ENCODE measurements around the gene BRINP1. TPM values are rescaled to one million over a fixed set of nuclear protein-coding genes. Genes with fewer than 3 reads are reported as not detected.

Gene BRINP1, protein sequence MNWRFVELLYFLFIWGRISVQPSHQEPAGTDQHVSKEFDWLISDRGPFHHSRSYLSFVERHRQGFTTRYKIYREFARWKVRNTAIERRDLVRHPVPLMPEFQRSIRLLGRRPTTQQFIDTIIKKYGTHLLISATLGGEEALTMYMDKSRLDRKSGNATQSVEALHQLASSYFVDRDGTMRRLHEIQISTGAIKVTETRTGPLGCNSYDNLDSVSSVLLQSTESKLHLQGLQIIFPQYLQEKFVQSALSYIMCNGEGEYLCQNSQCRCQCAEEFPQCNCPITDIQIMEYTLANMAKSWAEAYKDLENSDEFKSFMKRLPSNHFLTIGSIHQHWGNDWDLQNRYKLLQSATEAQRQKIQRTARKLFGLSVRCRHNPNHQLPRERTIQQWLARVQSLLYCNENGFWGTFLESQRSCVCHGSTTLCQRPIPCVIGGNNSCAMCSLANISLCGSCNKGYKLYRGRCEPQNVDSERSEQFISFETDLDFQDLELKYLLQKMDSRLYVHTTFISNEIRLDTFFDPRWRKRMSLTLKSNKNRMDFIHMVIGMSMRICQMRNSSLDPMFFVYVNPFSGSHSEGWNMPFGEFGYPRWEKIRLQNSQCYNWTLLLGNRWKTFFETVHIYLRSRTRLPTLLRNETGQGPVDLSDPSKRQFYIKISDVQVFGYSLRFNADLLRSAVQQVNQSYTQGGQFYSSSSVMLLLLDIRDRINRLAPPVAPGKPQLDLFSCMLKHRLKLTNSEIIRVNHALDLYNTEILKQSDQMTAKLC
- polyA plus RNA-seq (ENCODE audit: insufficient read length): 0.12 TPM

DNA sequence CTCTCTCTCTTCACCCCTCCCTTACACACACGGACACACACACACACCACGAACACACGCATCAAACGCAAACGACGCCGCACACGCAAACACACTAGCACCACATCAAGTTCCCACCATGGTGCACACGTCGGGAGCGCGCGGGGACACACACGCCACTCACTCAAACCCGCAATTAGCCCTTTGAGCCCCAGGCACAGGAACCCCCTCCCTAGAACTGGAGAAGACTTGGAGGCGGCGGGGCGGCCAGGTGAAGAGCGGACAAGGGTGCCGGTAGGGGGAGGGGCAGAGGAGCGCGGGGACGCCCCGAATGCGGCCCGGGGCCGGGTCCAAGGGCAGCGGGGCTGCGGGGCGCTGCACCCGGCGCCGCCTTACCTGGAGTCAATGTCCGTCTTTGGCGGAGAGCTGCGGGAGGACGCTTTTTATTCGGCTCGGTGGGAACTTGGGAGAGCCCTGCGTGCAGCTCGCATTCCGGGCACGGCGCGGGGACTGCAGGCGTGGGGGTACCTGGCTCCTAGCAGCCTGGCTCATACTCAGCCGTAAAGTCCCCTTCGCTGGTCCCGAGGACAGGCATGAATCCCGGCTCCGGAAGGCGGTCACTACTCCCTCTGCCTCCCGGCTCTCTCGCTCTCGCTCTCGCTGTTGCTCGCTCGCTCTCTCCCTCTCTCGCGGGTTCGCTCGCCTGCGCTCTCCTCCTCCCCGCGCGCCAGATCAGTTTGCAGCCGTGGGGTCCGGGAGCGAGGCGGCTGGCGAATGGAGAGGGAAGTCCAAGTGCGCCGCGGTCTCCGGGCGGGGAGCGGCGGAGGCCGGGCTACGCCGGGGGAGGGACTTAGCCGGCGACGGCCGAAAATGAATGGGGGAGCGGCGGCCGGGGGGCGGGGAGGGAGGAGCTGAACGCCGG is at the start of gene BRINP1:
Gene BRINP1 (minus strand): TSS at position 755 of the 901 bp plus-strand sequence. CDS start 56,080 bp downstream, outside the sequence.
- DNase-seq: peak; percentile 4

DNA sequence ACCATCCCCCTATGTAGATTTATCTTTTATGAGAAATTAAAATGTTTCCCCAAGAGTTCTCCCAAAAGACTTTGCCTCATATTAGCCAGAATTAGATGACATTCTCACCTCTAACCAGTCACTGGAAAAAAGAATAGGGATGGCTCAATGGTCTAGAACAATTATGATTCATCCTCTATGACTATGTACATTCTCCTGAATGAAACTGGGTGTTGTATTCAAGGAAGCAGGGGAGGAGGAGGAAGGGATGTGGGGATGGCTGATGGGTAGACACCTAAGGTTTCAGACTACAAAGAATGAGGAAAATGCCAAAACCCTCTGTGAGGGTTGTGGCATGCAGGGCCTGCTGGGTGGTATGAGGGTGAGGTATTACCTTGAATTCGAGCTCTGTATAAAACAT is 49.5 kb upstream of the BRINP1 start:
- no peak for DNase-seq

DNA sequence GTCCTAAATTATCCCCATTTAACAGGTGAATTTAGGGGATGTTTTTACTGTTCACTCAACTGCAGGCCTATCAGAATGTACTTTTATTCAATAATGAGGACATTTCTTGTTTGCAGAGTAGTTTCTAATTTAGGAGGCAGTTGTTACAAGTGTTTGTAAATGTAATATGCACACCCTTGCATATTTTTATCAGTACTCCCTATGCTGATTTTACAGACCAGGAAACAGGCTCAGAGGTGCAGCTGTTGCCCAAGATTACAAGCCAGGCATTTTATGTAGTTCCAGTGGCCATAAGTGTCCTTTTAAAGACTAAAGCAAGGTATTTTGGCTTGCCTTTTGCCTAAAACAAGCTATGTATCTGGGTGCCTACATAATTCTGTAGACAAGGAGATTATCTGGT is 47.6 kb upstream of the BRINP1 start:
- DNase-seq: no peak

DNA sequence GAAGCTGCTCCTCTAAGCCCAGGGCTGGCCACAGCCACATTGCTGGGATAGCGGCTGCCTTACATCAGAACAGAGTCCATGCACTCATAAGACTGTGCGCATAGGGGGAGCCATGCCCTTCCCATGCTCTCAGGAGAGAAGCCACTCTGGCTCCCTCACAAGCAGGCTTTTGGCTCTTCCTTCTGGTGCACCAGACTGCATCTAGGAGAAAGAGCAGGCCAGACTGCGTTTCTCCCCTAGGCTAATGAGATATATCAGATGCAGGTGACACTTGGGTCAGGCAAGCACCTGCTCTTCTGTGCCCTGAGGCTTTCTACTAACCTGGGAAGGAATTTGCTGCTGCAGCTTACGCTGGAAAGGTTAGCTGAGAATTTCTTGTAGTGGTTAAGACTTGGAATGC is 43.2 kb upstream of the BRINP1 start:
- no peak for DNase-seq

DNA sequence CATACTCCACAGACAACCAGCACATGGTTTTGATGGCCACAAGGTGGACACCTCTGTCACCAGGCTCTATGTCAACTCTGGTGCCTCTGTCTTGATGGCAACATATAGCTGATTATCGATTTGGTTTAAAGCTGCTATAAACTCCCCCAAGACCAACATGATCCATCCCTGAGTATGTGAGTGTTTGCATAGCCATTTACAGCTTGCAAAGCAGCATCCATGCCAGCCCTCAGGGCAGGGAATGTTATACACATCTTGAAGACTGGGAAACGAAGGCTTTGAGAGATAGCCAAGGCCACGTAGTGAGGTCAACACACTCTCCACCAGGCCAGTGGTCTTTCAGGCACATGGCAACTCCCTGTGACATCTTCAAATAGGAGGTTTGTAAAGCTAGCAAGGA is 40.3 kb upstream of the BRINP1 start:
- no peak for DNase-seq

DNA sequence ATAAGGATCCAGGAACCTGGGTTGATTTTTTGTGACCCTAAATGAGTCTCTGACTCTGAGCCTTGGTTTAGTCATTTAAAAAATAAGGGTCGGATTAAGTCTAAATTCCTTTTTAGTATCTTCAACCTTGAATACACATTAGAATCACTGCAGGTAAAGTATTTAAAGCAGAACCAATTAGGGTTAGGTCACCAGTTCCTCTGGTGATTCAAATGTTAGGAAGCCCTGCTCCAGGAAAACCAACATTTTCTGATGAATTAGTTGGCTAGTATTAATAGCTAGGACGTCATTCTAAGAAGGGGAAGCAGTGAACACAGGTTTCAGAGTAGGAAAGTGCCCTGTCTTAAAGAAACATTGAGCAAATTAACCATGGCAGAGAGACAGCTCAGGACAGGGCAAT is 31.4 kb upstream of the BRINP1 start:
- DNase-seq: no peak

DNA sequence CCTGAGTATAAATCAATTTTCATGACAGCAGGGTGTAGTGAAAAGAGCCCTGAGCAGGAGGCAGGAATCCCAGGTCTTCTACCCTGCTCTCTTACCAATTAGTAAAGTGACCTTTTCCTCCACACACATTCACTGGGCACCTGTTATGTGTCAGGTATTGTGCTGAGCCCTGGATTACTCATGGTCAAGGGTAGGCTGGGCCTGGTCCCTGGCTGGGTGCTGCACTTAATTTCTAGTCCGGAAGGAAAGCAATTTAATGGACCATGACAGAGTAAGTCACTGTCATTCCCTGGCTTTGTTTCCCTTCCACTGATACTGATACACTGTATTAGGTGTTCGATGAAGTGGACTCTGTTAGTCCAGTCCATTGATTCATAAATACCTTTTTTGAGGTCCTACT is 29.1 kb upstream of the BRINP1 start:
- DNase-seq: no peak

DNA sequence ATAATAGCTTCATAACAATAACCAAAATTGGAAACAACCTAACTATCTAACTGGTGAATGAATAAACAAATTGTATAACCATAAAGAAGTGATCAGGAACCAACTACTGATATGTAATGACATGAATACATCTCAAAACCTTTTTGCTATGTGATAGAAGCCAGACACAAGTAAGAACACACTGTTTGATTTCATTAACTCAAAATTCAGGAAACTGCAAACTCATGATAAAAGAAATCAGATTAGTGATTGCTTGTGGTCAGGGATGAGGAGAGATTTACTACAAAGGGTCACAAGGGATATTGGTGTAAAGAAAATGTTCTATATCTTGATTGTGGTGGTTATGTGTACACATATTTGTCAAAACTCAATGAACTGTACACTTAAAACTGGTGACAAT is 22.6 kb upstream of the BRINP1 start:
- DNase-seq: no peak

DNA sequence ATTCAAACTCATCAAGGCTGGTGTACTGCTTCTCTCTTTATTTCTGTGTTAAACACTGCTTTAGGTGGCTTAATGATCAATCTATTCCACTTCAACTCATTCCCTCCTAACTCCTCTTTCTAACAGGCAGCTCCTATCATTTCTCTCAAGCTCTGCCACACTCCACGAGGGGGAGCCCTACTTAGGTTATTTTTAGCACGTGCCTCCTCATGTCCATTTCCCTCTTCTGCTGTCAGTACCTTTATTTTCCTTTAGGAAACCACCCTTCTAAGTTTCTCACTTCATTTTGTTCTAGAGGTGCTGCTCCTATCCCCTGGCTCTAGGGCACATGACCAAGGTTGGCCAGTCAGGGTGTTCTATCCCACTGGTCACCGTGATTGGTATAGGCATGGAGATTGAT is 6.7 kb upstream of the BRINP1 start:
- DNase-seq: no peak

DNA sequence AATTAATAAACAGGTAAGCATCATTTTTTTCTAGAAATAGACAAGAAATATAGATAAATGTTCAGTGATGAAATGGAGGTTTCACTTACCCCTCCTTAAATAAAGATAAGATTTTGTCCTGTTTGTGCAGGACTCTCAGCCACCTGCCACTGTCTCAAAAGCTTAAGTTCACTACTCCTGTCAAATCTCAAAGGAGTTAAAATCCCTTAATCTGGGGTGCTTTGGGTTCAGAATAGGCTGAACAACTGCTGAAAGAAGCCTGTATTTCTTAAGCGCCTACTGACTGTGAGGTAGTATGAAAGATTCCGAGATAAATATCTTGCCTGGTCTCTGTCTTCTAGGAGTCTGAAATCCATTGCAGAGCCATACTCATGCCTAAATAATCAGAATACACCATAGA is 3.7 kb upstream of the BRINP1 start:
- no peak for DNase-seq

DNA sequence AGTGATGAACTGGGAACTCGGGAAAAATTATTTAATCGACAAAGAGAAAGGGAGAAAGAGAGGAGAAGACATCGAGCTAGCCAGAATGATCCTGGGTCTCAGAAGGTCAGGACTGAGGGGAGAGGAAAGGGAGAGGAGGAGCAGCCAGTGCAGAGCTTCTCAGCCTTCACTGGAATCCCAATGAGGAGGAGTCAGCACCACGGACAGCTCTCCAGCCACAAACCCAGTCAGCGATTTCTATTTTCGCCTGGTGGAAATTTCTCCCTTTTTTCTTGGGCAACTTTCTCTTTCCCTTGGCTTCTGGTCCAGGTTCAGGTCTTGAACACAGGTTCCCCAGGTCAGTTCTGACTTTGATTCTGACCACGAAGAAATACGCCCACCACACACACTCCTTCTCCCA is 1.6 kb upstream of the BRINP1 start:
- DNase-seq: peak; percentile 26

DNA sequence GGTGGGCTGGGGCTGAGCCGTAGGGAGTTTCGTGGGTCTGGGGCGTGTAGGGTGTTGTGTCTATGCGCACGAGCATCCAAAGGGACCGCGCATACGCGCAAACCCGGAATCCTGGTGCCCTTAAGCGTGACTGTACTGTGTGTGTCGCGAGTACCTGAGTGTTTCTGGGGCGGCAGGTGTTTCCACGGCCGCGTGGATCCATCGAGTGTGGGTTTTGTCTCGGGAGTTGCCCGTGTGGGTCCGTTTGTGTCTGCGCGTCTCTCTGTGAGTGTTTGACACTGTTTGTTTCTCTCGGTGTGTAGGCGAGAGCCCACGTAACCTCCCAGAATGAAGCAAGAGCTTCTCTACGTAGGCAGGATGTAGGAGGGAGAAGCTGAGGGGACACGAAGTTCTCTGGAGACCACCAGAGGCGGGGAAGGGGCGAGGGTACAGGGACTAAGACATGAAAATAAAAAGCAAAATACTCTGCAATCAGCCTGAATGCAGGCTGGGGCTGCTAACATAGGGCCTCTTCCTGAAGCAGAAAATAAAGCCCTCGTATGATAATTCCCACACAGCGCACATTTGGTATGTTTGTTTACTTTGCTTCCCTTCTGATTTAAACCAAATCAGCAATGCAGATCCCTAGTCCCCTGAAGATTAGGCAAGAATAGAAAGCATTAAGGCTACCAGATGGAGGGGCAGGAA is 588 bp upstream of the BRINP1 start:
- no peak for DNase-seq

DNA sequence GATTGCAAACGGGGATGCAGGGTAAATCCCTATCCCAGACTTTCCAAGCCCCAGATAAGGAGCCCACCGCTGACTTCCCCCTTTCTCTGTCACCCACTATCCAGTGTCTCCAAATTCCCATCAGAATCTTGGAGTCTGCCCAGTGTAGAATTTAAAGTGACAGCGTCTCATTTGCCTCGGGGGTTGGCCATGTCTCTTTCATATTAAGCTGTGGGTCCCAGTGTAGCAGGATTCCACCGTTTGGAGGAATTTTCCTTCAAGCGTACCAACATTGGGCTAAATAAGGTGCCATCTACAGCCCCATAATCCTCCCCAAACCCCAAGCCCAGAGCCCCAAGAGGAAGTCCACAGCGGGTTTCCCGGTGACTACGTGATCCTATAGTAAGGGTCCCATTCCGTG is 1.1 kb downstream of the BRINP1 start:
- DNase-seq: no peak

DNA sequence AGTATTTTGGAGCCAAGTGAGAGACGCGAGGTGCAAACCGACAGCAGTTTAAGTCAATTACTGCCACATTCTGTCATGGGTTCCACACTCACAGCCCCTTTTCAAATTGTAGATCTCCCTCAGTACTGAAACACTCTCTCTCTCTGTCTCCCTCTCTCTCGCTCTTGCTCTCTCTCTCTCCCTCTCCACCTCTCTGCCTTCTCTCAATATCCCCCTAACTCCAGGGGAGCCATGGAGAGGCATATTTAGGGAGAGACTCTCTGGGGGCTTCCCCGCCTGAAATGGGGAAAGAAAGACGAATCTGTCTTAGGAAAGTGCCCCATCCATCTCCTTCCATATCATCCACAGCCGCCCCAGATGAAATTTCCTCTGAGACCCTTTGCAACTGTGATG is 1.6 kb downstream of the BRINP1 start:
- no peak for DNase-seq

DNA sequence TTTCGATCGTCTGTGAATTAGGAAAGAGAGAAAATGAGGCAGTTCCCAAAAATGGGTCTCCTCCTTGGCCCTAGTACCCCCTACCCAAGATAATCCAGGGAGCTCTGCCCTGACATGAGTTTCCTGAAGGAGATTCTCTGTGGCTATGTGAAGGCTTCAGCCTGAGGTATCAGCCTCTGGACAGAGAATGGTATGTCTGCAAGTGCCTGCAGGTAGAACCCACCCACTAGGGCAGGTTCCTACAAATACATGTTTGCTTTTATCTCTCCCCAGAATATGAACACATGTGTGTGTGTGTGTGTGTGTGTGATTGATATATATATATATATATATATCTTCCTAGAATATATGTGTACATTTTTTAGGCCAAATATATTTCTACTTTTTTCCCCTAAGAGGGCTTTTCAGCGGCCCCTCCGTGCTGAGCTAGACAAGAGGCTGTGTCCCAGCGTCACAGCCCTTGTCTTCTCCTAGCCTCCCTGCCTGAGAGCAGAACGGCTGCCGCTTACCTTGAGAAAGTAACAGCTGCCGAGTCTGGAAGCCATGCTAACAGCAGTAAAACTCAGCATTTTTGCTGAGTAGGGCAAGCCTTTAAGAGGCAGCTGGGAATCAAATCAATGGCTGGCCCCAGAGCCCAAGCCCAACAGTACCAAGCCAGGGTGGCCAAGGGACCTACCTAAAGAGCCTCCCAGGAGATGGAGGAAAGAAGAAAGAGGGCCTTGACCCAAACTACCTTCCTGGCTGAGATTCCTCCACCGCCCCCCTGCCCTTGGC is 2.1 kb downstream of the BRINP1 start:
- DNase-seq: no peak

DNA sequence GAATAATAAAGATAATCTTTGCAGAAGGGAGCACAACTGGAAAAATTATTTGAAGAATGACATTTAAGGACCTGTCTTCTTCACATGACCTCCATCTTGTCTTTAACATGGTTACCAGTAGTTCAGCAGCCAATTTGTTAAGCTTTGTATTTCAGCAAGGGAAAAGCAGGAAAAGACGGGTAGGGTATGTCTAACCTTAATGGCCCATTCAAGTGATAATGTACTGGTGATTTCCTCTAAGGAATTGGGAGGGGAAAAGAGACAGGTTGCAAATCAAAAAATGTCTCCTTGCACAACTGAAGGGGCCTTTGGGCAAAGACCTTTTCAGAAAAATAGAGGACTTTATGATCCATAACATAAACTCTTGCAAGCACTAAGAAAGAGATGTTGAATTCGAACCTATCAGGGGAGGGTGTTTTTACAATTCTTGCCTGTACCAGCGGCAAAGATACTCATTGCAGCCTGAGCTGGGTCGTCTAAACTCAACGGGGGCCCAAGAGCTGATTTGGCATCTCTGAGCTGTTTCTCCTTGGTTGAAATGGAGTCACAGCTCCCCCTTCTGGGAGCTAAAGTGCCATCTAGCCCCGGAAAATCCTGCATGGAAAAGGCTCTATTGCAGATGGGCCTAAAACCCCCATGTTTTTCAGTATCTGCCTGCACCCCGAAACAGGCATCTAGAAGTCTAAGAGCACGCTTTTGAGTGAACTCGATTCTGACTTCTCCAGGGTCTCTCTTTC is 3.8 kb downstream of the BRINP1 start:
- DNase-seq: no peak

DNA sequence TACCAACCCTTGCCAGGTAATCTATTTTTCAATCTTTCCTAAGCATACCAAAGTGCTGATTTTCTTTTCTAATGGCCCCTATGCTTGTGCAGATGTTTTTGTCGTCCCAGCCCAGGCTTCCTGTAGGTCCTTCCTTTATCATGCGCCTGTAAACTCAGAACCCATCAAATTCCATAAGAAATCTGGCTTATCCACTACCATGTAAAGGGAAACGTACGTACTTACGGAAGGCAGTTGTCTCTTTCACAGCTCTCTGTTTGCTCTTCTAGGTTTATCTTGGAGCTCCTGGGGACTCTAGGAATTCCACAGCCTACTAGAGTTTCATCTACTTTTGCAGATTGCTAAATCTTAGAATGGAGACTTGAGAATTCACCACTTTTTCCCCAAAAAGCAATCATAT is 9.0 kb downstream of the BRINP1 start:
- no peak for DNase-seq

DNA sequence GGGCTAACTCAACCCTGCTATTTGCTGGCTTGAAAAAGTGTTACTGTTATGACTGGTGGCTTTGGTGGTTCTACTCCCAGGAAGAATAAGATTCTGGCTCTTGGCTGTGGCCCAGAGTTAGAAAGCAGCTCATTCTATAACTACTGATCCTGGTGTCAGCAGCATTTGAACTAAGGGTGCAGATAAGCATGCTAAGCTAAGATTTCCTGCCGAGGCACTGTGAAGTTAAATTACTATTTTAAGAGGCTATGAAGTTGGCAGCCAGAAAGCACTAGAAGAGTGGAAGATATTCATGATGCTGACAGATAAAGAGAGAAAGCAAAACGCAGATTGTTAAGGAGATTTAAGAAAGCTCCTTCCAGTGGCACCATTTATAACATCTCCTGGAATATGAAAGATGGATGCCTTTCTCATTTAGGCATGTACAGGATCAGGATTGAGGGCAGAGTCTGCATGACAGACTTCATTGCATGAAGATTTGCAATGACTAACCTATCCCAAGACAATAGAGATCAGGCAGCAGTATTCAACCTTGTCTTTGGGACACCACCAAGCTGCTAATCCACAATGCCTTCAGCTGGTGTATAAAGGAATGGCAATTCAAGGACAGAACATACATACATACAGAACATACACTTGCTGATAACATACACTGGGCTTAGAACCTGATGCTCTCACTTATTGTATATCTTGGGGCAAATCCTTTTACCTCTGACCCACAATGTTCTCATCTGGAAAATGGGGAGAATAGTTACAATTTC is 11.7 kb downstream of the BRINP1 start:
- no peak for DNase-seq

DNA sequence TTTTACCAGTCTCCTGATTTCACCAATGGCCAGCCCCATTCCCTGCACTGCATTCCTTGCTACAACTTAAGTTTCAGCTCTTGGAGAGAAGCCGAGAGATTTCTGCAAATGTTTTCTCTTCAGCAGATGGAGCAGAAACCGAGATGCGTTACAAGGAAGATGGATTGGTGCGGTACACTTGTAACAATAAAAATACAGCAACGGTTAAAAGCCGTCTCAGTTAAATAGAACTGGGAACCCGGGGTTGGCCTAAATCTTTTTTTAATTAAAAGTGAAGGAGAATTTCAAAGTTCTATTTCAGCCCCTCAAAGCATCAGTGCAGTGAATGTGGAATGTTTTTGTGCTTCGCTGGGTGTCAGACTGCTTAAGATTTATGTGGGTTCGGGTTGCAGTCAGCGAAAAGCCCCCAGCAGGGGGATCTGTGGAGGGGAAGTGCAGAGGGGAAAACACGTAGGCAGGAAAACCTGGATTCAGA is 19.8 kb downstream of the BRINP1 start:
- DNase-seq: no peak

Data from hindlimb muscle (tissue), 1 donor.